Gastroesophageal sphincter (tissue), 4 donors: Measurements from ENCODE around the gene RAB3B. TPM values are rescaled to one million over a fixed set of nuclear protein-coding genes. Genes with fewer than 3 reads are reported as not detected.

ENCODE experiments used
- ATAC-seq: fragments of 150-250 bp; one replicate; pipeline ENCODE4 v1.9.1; 2016; ENCODE audit warnings: mild to moderate bottlenecking, moderate library complexity
- H3K27ac ChIP-seq, 4 donors: fragments of 200-600 bp; sonication (generic) in 3 of 4; 1 replicate in 3 of 4; 2 replicates in 1 of 4; pipeline ENCODE4 v1.5.1; 2016 to 2019
- H3K27me3 ChIP-seq: fragments of 200-600 bp; sonication (generic); one replicate; pipeline ENCODE4 v1.5.1; 2019
- H3K36me3 ChIP-seq, 2 donors: fragments of 200-600 bp; sonication (generic); one replicate each; pipeline ENCODE4 v1.5.1; 2019; ENCODE audit warnings: control low read depth in 1 of 2
- H3K4me1 ChIP-seq, 3 donors: fragments of 200-600 bp; sonication (generic); 1 replicate in 2 of 3; 2 replicates in 1 of 3; pipeline ENCODE4 v1.5.1; 2016 to 2019; ENCODE audit warnings: control low read depth in 2 of 3
- H3K4me3 ChIP-seq, 2 donors: fragments of 200-600 bp; sonication (generic); one replicate each; pipeline ENCODE4 v1.5.1; 2019; ENCODE audit warnings: mild to moderate bottlenecking in 1 of 2, moderate library complexity in 1 of 2
- H3K9me3 ChIP-seq, 3 donors: fragments of 200-600 bp; sonication (generic); one replicate each; pipeline ENCODE4 v1.5.1; 2017 to 2019; ENCODE audit warnings: control low read depth in 2 of 3
- CTCF ChIP-seq, 4 experiments: fragments of 200-600 bp in 2 of 4; fragments of 450-650 bp in 2 of 4; sonication (generic) in 1 of 4; IDR thresholded peaks; one replicate each; pipeline ENCODE4 v1.5.1; 2017 to 2019; ENCODE audit warnings: antibody characterized with exemption in 4 of 4, mild to moderate bottlenecking in 2 of 4, moderate library complexity in 2 of 4
- EP300 ChIP-seq: sonication (generic); formaldehyde crosslinking; IDR thresholded peaks from one replicate; pipeline ENCODE4 v1.6.1; 2017; ENCODE audit warnings: antibody characterized with exemption, mild to moderate bottlenecking
- POLR2A ChIP-seq, 2 donors: fragments of 450-650 bp; IDR thresholded peaks; one replicate each; pipeline ENCODE4 v1.6.1; 2017; ENCODE audit warnings: antibody characterized with exemption in 2 of 2, mild to moderate bottlenecking in 2 of 2, moderate library complexity in 1 of 2
- POLR2AphosphoS5 ChIP-seq: sonication (generic); formaldehyde crosslinking; IDR thresholded peaks from one replicate; pipeline ENCODE4 v1.6.1; 2017; ENCODE audit warnings: antibody characterized with exemption
- WGBS, 2 donors: methylation state at CpG; one replicate each; pipeline ENCODE4 v1.1.5; 2018; ENCODE audit warnings: low coverage in 1 of 2; 5-methylcytosine and 5-hydroxymethylcytosine counted together
- total RNA-seq, 4 donors: library from RNA; depleted of rRNA; stranded (reverse); fragments of >200 nt; gene quantifications; one replicate each; pipeline ENCODE4 v1.1.0, GENCODE V29; 2016

RAB3B gene
- total RNA-seq, 4 donors from 2014 or later, result under 0.01 to 0.81 (median 0.34) TPM

- Histone ChIP-seq H3K9me3 (no peaks in the 10 kb centered on the region), H3K27me3 (peaks cover 68% of the 10 kb centered on the region), H3K27ac (no peak overlapping the region), H3K4me1 (no peaks in the 10 kb centered on the region), H3K4me3 (no peak overlapping the region), H3K36me3 (no peaks in the 10 kb centered on the region)
- no peak for TF ChIP-seq POLR2AphosphoS5
- no peak for TF ChIP-seq POLR2A (IDR thresholded peaks at IDR 0.05)
- no peak for TF ChIP-seq CTCF (IDR thresholded peaks at IDR 0.05)
- no peak for TF ChIP-seq EP300
- 17 to 79% methylated on average over 1 to 3 of the region's 4 CpGs for WGBS, 2 donors
- ATAC-seq, result no peak
Measured at GRCh38 chr1:51907079-51907702, 83.3 kb downstream of the RAB3B start.

GRCh38 chr1:51906306-51907078 lies 84.0 kb downstream of the RAB3B start:
- Histone ChIP-seq H3K4me3 (no peak overlapping the region), H3K36me3 (no peaks in the 10 kb centered on the region), H3K4me1 (no peaks in the 10 kb centered on the region), H3K27ac (no peak overlapping the region), H3K9me3 (no peaks in the 10 kb centered on the region), H3K27me3 (peaks cover 68% of the 10 kb centered on the region)
- 14 to 62% methylated on average over 2 to 4 of the region's 4 CpGs for WGBS, 2 donors
- no peak for ATAC-seq
- TF ChIP-seq POLR2A (IDR thresholded peaks at IDR 0.05) (no peak), CTCF (IDR thresholded peaks at IDR 0.05) (no peak), POLR2AphosphoS5 (no peak), EP300 (no peak)

GRCh38 chr1:51902456-51902855 lies 88.0 kb downstream of the RAB3B start:
- Histone ChIP-seq H3K9me3 (no peaks in the 10 kb centered on the region), H3K27me3 (peaks cover 74% of the 10 kb centered on the region), H3K36me3 (no peaks in the 10 kb centered on the region), H3K4me1 (no peaks in the 10 kb centered on the region), H3K4me3 (no peak overlapping the region), H3K27ac (no peak overlapping the region)
- WGBS, 2 donors, result 61 to 81% methylated on average over 3 to 4 of the region's 5 CpGs
- no peak for ATAC-seq
- TF ChIP-seq POLR2AphosphoS5, result no peak
- no peak for TF ChIP-seq CTCF (IDR thresholded peaks at IDR 0.05)
- no peak for TF ChIP-seq POLR2A (IDR thresholded peaks at IDR 0.05)
- TF ChIP-seq EP300, result no peak

- 97 to 100% methylated on average over 2 to 4 of the region's 4 CpGs for WGBS, 2 donors
- no peaks in the 10 kb centered on the region for H3K36me3 ChIP-seq
- TF ChIP-seq POLR2A (IDR thresholded peaks at IDR 0.05), result no peak
- no peak for TF ChIP-seq EP300
- no peak for TF ChIP-seq CTCF (IDR thresholded peaks at IDR 0.05)
- TF ChIP-seq POLR2AphosphoS5, result no peak
- peaks cover 77% of the 10 kb centered on the region for H3K27me3 ChIP-seq
- no peak for ATAC-seq
- H3K4me1 ChIP-seq, result no peaks in the 10 kb centered on the region
- H3K9me3 ChIP-seq, result no peaks in the 10 kb centered on the region
- H3K27ac ChIP-seq, result no peak overlapping the region
- H3K4me3 ChIP-seq, result no peak overlapping the region
Measured at GRCh38 chr1:51901151-51901550, 89.3 kb downstream of the RAB3B start.

- TF ChIP-seq POLR2AphosphoS5, result no peak
- TF ChIP-seq EP300, result no peak
- TF ChIP-seq POLR2A (IDR thresholded peaks at IDR 0.05), result no peak
- no peak for TF ChIP-seq CTCF (IDR thresholded peaks at IDR 0.05)
Measured at GRCh38 chr1:51899022-51899421, 91.5 kb downstream of the RAB3B start.

More at GRCh38 chr1:51899022-51899421, 91.5 kb downstream of the RAB3B start:
- H3K4me1 ChIP-seq, result no peaks in the 10 kb centered on the region
- H3K27me3 ChIP-seq, result peaks cover 77% of the 10 kb centered on the region
- 62 to 76% methylated on average over 9 of the region's 10 CpGs for WGBS, 2 donors
- H3K27ac ChIP-seq, result no peak overlapping the region
- no peak overlapping the region for H3K4me3 ChIP-seq
- no peaks in the 10 kb centered on the region for H3K36me3 ChIP-seq
- H3K9me3 ChIP-seq, result no peaks in the 10 kb centered on the region
- ATAC-seq, result no peak
